Neuronal stem cell (in vitro differentiated cells): ENCODE data around the gene ITPK1.
A peak's percentile ranks its signal among the peaks of the same experiment; 100 is the strongest.

Experiments used
- DNase-seq: peaks from one replicate; pipeline ENCODE4 v3.0.0-alpha.2; 2013; ENCODE audit warnings: low spot score
- H2AFZ ChIP-seq: one replicate; pipeline ENCODE4 v1.6.1; 2013; ENCODE audit warnings: mild to moderate bottlenecking, low read length, inconsistent platforms
- H2AK5ac ChIP-seq: 2 replicates; pipeline ENCODE4 v1.6.1; 2013; ENCODE audit warnings: low read depth, mild to moderate bottlenecking, inconsistent platforms, low read length, moderate library complexity, mixed read lengths
- H2BK120ac ChIP-seq: 2 replicates; pipeline ENCODE4 v1.6.1; 2013; ENCODE audit warnings: low read depth, mild to moderate bottlenecking, inconsistent platforms, low read length, moderate library complexity, mixed read lengths
- H2BK12ac ChIP-seq: one replicate; pipeline ENCODE4 v1.6.1; 2013; ENCODE audit warnings: low read length, inconsistent platforms
- H2BK15ac ChIP-seq: 2 replicates; pipeline ENCODE4 v1.6.1; 2013; ENCODE audit warnings: mild to moderate bottlenecking, low read length, inconsistent platforms, mixed read lengths
- H2BK5ac ChIP-seq: one replicate; pipeline ENCODE4 v1.6.1; 2013; ENCODE audit warnings: inconsistent platforms, mild to moderate bottlenecking, low read length, moderate library complexity
- H3K14ac ChIP-seq: one replicate; pipeline ENCODE4 v1.6.1; 2013; ENCODE audit warnings: low read length, inconsistent platforms
- H3K18ac ChIP-seq: 2 replicates; pipeline ENCODE4 v1.6.1; 2013; ENCODE audit warnings: low read length, inconsistent platforms
- H3K23ac ChIP-seq: 2 replicates; pipeline ENCODE4 v1.6.1; 2013; ENCODE audit warnings: low read depth, mild to moderate bottlenecking, mixed read lengths, low read length, inconsistent platforms; ENCODE audit not compliant: poor library complexity
- H3K27ac ChIP-seq: replicated peaks from 3 replicates; pipeline ENCODE4 v1.5.1; 2013; ENCODE audit warnings: low read length, inconsistent platforms
- H3K27me3 ChIP-seq, 3 experiments: 2 replicates each; pipeline ENCODE4 v1.6.1; 2013; ENCODE audit warnings: low read length in 3 of 3, mild to moderate bottlenecking in 2 of 3, inconsistent platforms in 1 of 3, low read depth in 1 of 3, mixed read lengths in 1 of 3, moderate library complexity in 1 of 3; ENCODE audit not compliant: control insufficient read depth in 3 of 3, insufficient read depth in 3 of 3
- H3K36me3 ChIP-seq, 2 donors: replicated peaks in 1 of 2; 2 replicates each; pipeline ENCODE4 v1.6.1; 2013; ENCODE audit warnings: low read length in 2 of 2; ENCODE audit not compliant: control insufficient read depth in 2 of 2, insufficient read depth in 2 of 2
- H3K4ac ChIP-seq: 2 replicates; pipeline ENCODE4 v1.6.1; 2013; ENCODE audit warnings: inconsistent platforms, mild to moderate bottlenecking, low read length, moderate library complexity
- H3K4me1 ChIP-seq, 2 donors: 1 replicate in 1 of 2; 2 replicates in 1 of 2; pipeline ENCODE4 v1.6.1; 2013; ENCODE audit warnings: low read length in 2 of 2, low read depth in 1 of 2; ENCODE audit not compliant: control insufficient read depth in 2 of 2, insufficient read depth in 1 of 2
- H3K4me2 ChIP-seq: one replicate; pipeline ENCODE4 v1.6.1; 2013; ENCODE audit warnings: mild to moderate bottlenecking, low read length, inconsistent platforms; ENCODE audit not compliant: insufficient read depth, poor library complexity, severe bottlenecking
- H3K4me3 ChIP-seq, 2 donors: 2 replicates each; pipeline ENCODE4 v1.5.1; 2013; ENCODE audit warnings: low read length in 2 of 2, mild to moderate bottlenecking in 2 of 2, inconsistent platforms in 1 of 2, moderate library complexity in 1 of 2
- H3K79me1 ChIP-seq: one replicate; pipeline ENCODE4 v1.6.1; 2013; ENCODE audit warnings: low read depth, mild to moderate bottlenecking, inconsistent platforms, low read length, moderate library complexity
- H3K9ac ChIP-seq: one replicate; pipeline ENCODE4 v1.6.1; 2013; ENCODE audit warnings: mild to moderate bottlenecking, low read depth, low read length, inconsistent platforms; ENCODE audit not compliant: poor library complexity
- H3K9me3 ChIP-seq, 2 donors: replicated peaks in 1 of 2; 2 replicates each; pipeline versions ENCODE3 to v1.6.1; 2013; ENCODE audit warnings: low read length in 2 of 2, mild to moderate bottlenecking in 2 of 2, inconsistent platforms in 1 of 2, low read depth in 1 of 2, mixed read lengths in 1 of 2, moderate library complexity in 1 of 2; ENCODE audit not compliant: control insufficient read depth in 2 of 2, insufficient read depth in 1 of 2
- H4K8ac ChIP-seq: one replicate; pipeline ENCODE4 v1.6.1; 2013; ENCODE audit warnings: low read depth, mild to moderate bottlenecking, inconsistent platforms, low read length, moderate library complexity
- H4K91ac ChIP-seq: one replicate; pipeline ENCODE4 v1.6.1; 2013; ENCODE audit warnings: low read length, low read depth, mild to moderate bottlenecking, inconsistent platforms; ENCODE audit not compliant: poor library complexity
- WGBS, 2 donors: extraction: QIAGEN DNeasy Blood & Tissue Kit; methylation state at CpG; one replicate each; pipeline ENCODE4 v1.1.7; 2013; ENCODE audit warnings: missing lambda C conversion rate in 2 of 2, mixed read lengths in 1 of 2; ENCODE audit not compliant: insufficient read length in 2 of 2, insufficient replicate concordance in 1 of 2; ENCODE audit errors: extremely low coverage in 2 of 2; 5-methylcytosine and 5-hydroxymethylcytosine counted together

Gene ITPK1

GRCh38 chr14:92982956-92983355 is 132.8 kb downstream of the ITPK1 start:
- peaks cover 0 to 2% of the 10 kb centered on the region in 2 donors for H3K4me1 ChIP-seq
- H3K4me2 ChIP-seq, result no peak overlapping the region
- no peak overlapping the region for H2AFZ ChIP-seq
- no peak for DNase-seq
- H2BK120ac ChIP-seq, result no peak overlapping the region
- H2AK5ac ChIP-seq, result no peak overlapping the region
- no peak overlapping the region for H3K9ac ChIP-seq
- H3K36me3 ChIP-seq, result peaks cover 0 to 2% of the 10 kb centered on the region in 2 donors
- H2BK5ac ChIP-seq, result no peak overlapping the region
- no peak overlapping the region for H2BK15ac ChIP-seq
- no peak overlapping the region for H3K23ac ChIP-seq
- H3K18ac ChIP-seq, result no peak overlapping the region
- H2BK12ac ChIP-seq, result no peak overlapping the region
- H4K91ac ChIP-seq, result no peak overlapping the region
- H3K14ac ChIP-seq, result no peak overlapping the region
- no peaks in the 10 kb centered on the region for H3K27me3 ChIP-seq
- no peak overlapping the region for H3K27ac ChIP-seq
- no peak overlapping the region for H4K8ac ChIP-seq
- H3K9me3 ChIP-seq, result peaks cover 7 to 16% of the 10 kb centered on the region in 2 donors
- H3K79me1 ChIP-seq, result no peaks in the 10 kb centered on the region
- WGBS, 2 donors, result no CpG with 5 or more reads among the region's 8 CpGs
- no peak overlapping the region for H3K4me3 ChIP-seq
- H3K4ac ChIP-seq, result no peak overlapping the region

GRCh38 chr14:92981726-92982125 is 134.0 kb downstream of the ITPK1 start:
- peak overlapping the region; percentile 25 for H3K14ac ChIP-seq
- H3K23ac ChIP-seq, result peak overlapping the region; percentile 10
- H3K79me1 ChIP-seq, result no peaks in the 10 kb centered on the region
- no peak for DNase-seq
- H4K8ac ChIP-seq, result no peak overlapping the region
- H2AFZ ChIP-seq, result no peak overlapping the region
- peak overlapping the region in 1 of 2 donors; percentile 23 for H3K4me3 ChIP-seq
- no peaks in the 10 kb centered on the region for H3K4me1 ChIP-seq
- H2BK5ac ChIP-seq, result no peak overlapping the region
- WGBS, 2 donors, result no CpG with 5 or more reads among the region's 8 CpGs
- H3K9ac ChIP-seq, result no peak overlapping the region
- no peak overlapping the region for H2BK12ac ChIP-seq
- no peak overlapping the region for H3K18ac ChIP-seq
- H3K9me3 ChIP-seq, result peaks cover 7 to 23% of the 10 kb centered on the region in 2 donors
- peak overlapping the region; percentile 10 for H2BK15ac ChIP-seq
- peaks cover 0 to 2% of the 10 kb centered on the region in 2 donors for H3K36me3 ChIP-seq
- no peaks in the 10 kb centered on the region for H3K27me3 ChIP-seq
- no peak overlapping the region for H3K4ac ChIP-seq
- H3K4me2 ChIP-seq, result no peak overlapping the region
- H2AK5ac ChIP-seq, result no peak overlapping the region
- H2BK120ac ChIP-seq, result no peak overlapping the region
- H3K27ac ChIP-seq, result no peak overlapping the region
- H4K91ac ChIP-seq, result no peak overlapping the region

- no CpG with 5 or more reads among the region's 4 CpGs for WGBS, 2 donors
- Histone ChIP-seq H3K36me3 (peaks cover 0 to 2% of the 10 kb centered on the region in 2 donors), H3K4ac (no peak overlapping the region), H2BK12ac (no peak overlapping the region), H3K4me3 (no peak overlapping the region), H4K8ac (no peak overlapping the region), H2BK120ac (no peak overlapping the region), H3K4me2 (no peak overlapping the region), H3K9me3 (peaks cover 7 to 23% of the 10 kb centered on the region in 2 donors), H3K18ac (no peak overlapping the region), H3K14ac (no peak overlapping the region), H2AK5ac (no peak overlapping the region), H3K27me3 (no peaks in the 10 kb centered on the region), H3K27ac (no peak overlapping the region), H4K91ac (no peak overlapping the region), H2AFZ (no peak overlapping the region), H3K23ac (no peak overlapping the region), H3K79me1 (no peaks in the 10 kb centered on the region), H3K4me1 (no peaks in the 10 kb centered on the region), H2BK15ac (no peak overlapping the region), H3K9ac (no peak overlapping the region), H2BK5ac (no peak overlapping the region)
- no peak for DNase-seq
These were observed 134.9 kb downstream of the ITPK1 start for GRCh38 chr14:92980866-92981265.

- WGBS, 2 donors, result no CpG with 5 or more reads among the region's 4 CpGs
- H3K4me3 ChIP-seq, result no peak overlapping the region
- H3K79me1 ChIP-seq, result no peaks in the 10 kb centered on the region
- H3K14ac ChIP-seq, result no peak overlapping the region
- no peak overlapping the region for H3K18ac ChIP-seq
- no peak overlapping the region for H3K4ac ChIP-seq
- no peak overlapping the region for H2AK5ac ChIP-seq
- H3K9ac ChIP-seq, result no peak overlapping the region
- no peak overlapping the region for H3K27ac ChIP-seq
- no peak overlapping the region for H2BK120ac ChIP-seq
- no peak for DNase-seq
- no peak overlapping the region for H2AFZ ChIP-seq
- no peak overlapping the region for H2BK12ac ChIP-seq
- no peak overlapping the region for H4K8ac ChIP-seq
- no peak overlapping the region for H3K4me2 ChIP-seq
- H2BK5ac ChIP-seq, result no peak overlapping the region
- no peak overlapping the region for H3K23ac ChIP-seq
- H4K91ac ChIP-seq, result no peak overlapping the region
- H3K9me3 ChIP-seq, result peaks cover 7 to 29% of the 10 kb centered on the region in 2 donors
- no peak overlapping the region for H2BK15ac ChIP-seq
- no peaks in the 10 kb centered on the region for H3K4me1 ChIP-seq
- no peaks in the 10 kb centered on the region for H3K27me3 ChIP-seq
- no peaks in the 10 kb centered on the region for H3K36me3 ChIP-seq
These were observed 137.3 kb downstream of the ITPK1 start for GRCh38 chr14:92978229-92979021.
